ENCODE results near the gene WFDC8. TPM values are rescaled to one million over a fixed set of nuclear protein-coding genes. Genes with fewer than 3 reads are reported as not detected.

The WFDC8 gene
- total RNA-seq, 1 donor from 2014 or later: not detected

GRCh38 chr20:45545351-45545750 lies 33.7 kb downstream of the WFDC8 start:
- Mint-ChIP-seq H3K4me3 (ENCODE audit: unreplicated experiment) (no peak overlapping the region), H3K4me1 (ENCODE audit: low read depth) (no peaks in the 10 kb centered on the region), H3K27me3 (ENCODE audit: low read depth) (peaks cover 45% of the 10 kb centered on the region), H3K36me3 (ENCODE audit: low read depth) (no peaks in the 10 kb centered on the region), H3K27ac (ENCODE audit: unreplicated experiment) (no peak overlapping the region), H3K9me3 (ENCODE audit: low read depth) (no peaks in the 10 kb centered on the region)
- TF ChIP-seq, protein P1, sequence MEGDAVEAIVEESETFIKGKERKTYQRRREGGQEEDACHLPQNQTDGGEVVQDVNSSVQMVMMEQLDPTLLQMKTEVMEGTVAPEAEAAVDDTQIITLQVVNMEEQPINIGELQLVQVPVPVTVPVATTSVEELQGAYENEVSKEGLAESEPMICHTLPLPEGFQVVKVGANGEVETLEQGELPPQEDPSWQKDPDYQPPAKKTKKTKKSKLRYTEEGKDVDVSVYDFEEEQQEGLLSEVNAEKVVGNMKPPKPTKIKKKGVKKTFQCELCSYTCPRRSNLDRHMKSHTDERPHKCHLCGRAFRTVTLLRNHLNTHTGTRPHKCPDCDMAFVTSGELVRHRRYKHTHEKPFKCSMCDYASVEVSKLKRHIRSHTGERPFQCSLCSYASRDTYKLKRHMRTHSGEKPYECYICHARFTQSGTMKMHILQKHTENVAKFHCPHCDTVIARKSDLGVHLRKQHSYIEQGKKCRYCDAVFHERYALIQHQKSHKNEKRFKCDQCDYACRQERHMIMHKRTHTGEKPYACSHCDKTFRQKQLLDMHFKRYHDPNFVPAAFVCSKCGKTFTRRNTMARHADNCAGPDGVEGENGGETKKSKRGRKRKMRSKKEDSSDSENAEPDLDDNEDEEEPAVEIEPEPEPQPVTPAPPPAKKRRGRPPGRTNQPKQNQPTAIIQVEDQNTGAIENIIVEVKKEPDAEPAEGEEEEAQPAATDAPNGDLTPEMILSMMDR (IDR thresholded peaks at IDR 0.05): no peak
- no peak for DNase-seq (ENCODE audit: low spot score)

DNA sequence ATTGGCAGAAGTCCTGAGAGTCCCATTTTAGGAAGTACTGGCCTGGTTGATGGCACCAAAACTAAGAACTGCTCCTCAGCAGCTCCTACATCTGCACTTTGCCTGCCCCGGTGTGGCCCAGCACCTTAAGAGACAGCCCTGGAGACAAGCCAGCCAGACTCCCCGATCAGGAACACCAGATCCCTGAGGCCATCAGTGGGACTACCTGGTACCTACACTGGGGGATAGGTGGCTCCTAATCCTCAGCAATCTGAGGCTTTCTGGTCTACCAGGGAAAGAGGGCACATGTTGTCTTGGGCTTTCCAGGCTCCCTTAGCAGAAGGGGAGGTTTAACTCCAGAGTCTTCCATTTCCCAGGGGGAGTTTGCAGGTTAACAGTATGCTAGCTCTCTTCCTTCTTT lies 39.7 kb downstream of the WFDC8 start, which contains the start of gene WFDC6:
Gene WFDC6, minus strand, starts transcription at position 101 of the 400 bp plus-strand sequence. Its CDS starts 75 bp downstream, at position 26.
- TF ChIP-seq, protein P1 (IDR thresholded peaks at IDR 0.05): no peak
- H3K36me3 Mint-ChIP-seq (ENCODE audit: low read depth): no peaks in the 10 kb centered on the region
- H3K27ac Mint-ChIP-seq (ENCODE audit: unreplicated experiment): no peak within 1 kb of the TSS
- no peak for DNase-seq (ENCODE audit: low spot score)
- H3K27me3 Mint-ChIP-seq (ENCODE audit: low read depth): peaks cover 26% of the 10 kb centered on the region
- no peaks in the 10 kb centered on the region for H3K9me3 Mint-ChIP-seq (ENCODE audit: low read depth)
- H3K4me1 Mint-ChIP-seq (ENCODE audit: low read depth): no peaks in the 10 kb centered on the region
- no peak within 1 kb of the TSS for H3K4me3 Mint-ChIP-seq (ENCODE audit: unreplicated experiment)

GRCh38 chr20:45538209-45538799 lies 40.8 kb downstream of the WFDC8 start:
- Mint-ChIP-seq H3K4me1 (ENCODE audit: low read depth) (no peaks in the 10 kb centered on the region), H3K36me3 (ENCODE audit: low read depth) (no peaks in the 10 kb centered on the region), H3K27me3 (ENCODE audit: low read depth) (peaks cover 20% of the 10 kb centered on the region), H3K9me3 (ENCODE audit: low read depth) (no peaks in the 10 kb centered on the region), H3K4me3 (ENCODE audit: unreplicated experiment) (no peak overlapping the region), H3K27ac (ENCODE audit: unreplicated experiment) (no peak overlapping the region)
- TF ChIP-seq, protein P1 (IDR thresholded peaks at IDR 0.05): no peak
- DNase-seq (ENCODE audit: low spot score): no peak

DNA sequence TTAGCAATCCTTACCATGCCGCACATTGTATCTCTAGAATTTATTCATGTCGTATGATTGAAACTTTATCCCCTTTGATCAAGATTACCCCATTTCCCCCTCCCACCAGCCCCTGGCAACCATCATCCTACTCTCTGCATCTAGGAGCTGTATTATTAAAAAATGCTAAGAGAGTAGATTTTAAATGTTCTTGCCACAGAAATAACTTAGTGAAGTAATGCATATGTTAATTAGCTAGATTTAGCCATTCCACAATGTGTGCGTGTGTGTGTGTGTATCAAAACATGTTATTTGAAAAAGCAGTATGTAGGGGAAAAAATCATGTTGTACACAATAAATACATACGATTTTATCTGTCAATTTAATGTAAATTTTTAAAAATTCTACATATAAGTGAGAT lies 51.8 kb downstream of the WFDC8 start:
- Mint-ChIP-seq H3K36me3 (ENCODE audit: low read depth) (no peaks in the 10 kb centered on the region), H3K9me3 (ENCODE audit: low read depth) (peaks cover 4% of the 10 kb centered on the region), H3K27ac (ENCODE audit: unreplicated experiment) (no peak overlapping the region), H3K27me3 (ENCODE audit: low read depth) (peaks cover 22% of the 10 kb centered on the region), H3K4me3 (ENCODE audit: unreplicated experiment) (no peak overlapping the region), H3K4me1 (ENCODE audit: low read depth) (no peaks in the 10 kb centered on the region)
- no peak for DNase-seq (ENCODE audit: low spot score)
- TF ChIP-seq, protein P1 (IDR thresholded peaks at IDR 0.05): no peak

DNA sequence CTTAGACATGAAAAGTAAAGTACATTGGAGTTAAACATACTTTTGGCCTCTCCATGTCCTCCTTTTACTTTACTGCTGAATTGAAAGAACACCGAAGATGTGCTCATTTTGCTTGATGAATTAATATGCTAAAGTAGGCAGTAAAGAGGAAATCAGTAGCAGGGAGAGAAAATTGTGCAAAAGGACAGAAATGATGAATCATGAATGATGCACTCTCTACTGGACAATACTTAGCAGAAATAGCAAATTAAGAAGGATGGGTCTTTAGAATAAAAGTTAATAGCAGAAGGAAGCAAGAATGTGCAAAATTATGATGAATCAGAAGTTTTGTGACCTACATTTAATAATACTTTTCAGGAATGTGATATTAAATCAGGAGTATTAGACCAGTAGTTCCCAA lies 55.3 kb downstream of the WFDC8 start:
- Mint-ChIP-seq H3K4me1 (ENCODE audit: low read depth) (no peaks in the 10 kb centered on the region), H3K4me3 (ENCODE audit: unreplicated experiment) (no peak overlapping the region), H3K27me3 (ENCODE audit: low read depth) (peaks cover 21% of the 10 kb centered on the region), H3K9me3 (ENCODE audit: low read depth) (no peaks in the 10 kb centered on the region), H3K27ac (ENCODE audit: unreplicated experiment) (no peak overlapping the region), H3K36me3 (ENCODE audit: low read depth) (no peaks in the 10 kb centered on the region)
- DNase-seq (ENCODE audit: low spot score): no peak
- TF ChIP-seq, protein P1 (IDR thresholded peaks at IDR 0.05): no peak

Data from chondrocyte (in vitro differentiated cells).